H9 (cell line): ENCODE results near the gene DSE. TPM values are rescaled to one million over a fixed set of nuclear protein-coding genes. Genes with fewer than 3 reads are reported as not detected.

Source experiments
- DNase-seq: peaks from one replicate; pipeline ENCODE4 v3.0.0-alpha.2; 2017
- H2AFZ ChIP-seq: one replicate; pipeline ENCODE4 v1.6.1; 2013; ENCODE audit warnings: mild to moderate bottlenecking, low read length, control low read depth, moderate library complexity
- H2AK5ac ChIP-seq: 2 replicates; pipeline ENCODE4 v1.6.1; 2013; ENCODE audit warnings: low read length, control low read depth, mixed read lengths; ENCODE audit not compliant: insufficient read length
- H2BK120ac ChIP-seq: one replicate; pipeline ENCODE4 v1.6.1; 2013; ENCODE audit warnings: low read depth, mild to moderate bottlenecking, low read length, control low read depth, inconsistent platforms; ENCODE audit not compliant: poor library complexity, severe bottlenecking
- H2BK12ac ChIP-seq: 2 replicates; pipeline ENCODE4 v1.6.1; 2013; ENCODE audit warnings: low read length, control low read depth, mixed read lengths, low read depth; ENCODE audit not compliant: insufficient read length
- H2BK15ac ChIP-seq: 2 replicates; pipeline ENCODE4 v1.6.1; 2013; ENCODE audit warnings: low read depth, low read length, control low read depth
- H2BK20ac ChIP-seq: one replicate; pipeline ENCODE4 v1.6.1; 2013; ENCODE audit warnings: low read depth, mild to moderate bottlenecking, low read length, control low read depth, inconsistent platforms; ENCODE audit not compliant: poor library complexity, severe bottlenecking
- H2BK5ac ChIP-seq: 2 replicates; pipeline ENCODE4 v1.6.1; 2013; ENCODE audit warnings: low read length, control low read depth, mixed read lengths; ENCODE audit not compliant: insufficient read length
- H3K14ac ChIP-seq: 2 replicates; pipeline ENCODE4 v1.6.1; 2013; ENCODE audit warnings: low read length, control low read depth; ENCODE audit not compliant: insufficient read depth
- H3K18ac ChIP-seq: 2 replicates; pipeline ENCODE4 v1.6.1; 2013; ENCODE audit warnings: low read depth, mild to moderate bottlenecking, mixed read lengths, low read length, control low read depth; ENCODE audit not compliant: insufficient read length
- H3K23ac ChIP-seq: 2 replicates; pipeline ENCODE4 v1.6.1; 2013; ENCODE audit warnings: low read length, control low read depth, mixed read lengths, low read depth; ENCODE audit not compliant: insufficient read length
- H3K23me2 ChIP-seq: 2 replicates; pipeline ENCODE4 v1.6.1; 2013; ENCODE audit warnings: low read depth, mild to moderate bottlenecking, mixed read lengths, low read length, control low read depth; ENCODE audit not compliant: insufficient read length, poor library complexity, severe bottlenecking
- H3K27ac ChIP-seq: 2 replicates; pipeline ENCODE4 v1.5.1; 2013; ENCODE audit warnings: low read length, control low read depth, mixed read lengths, low read depth; ENCODE audit not compliant: insufficient read length
- H3K27me3 ChIP-seq: 2 replicates; pipeline ENCODE4 v1.6.1; 2013; ENCODE audit warnings: low read length, control low read depth, inconsistent platforms; ENCODE audit not compliant: insufficient read depth
- H3K4ac ChIP-seq: 2 replicates; pipeline ENCODE4 v1.6.1; 2013; ENCODE audit warnings: low read depth, mild to moderate bottlenecking, control low read depth, inconsistent platforms, low read length, moderate library complexity
- H3K4me1 ChIP-seq: 2 replicates; pipeline ENCODE4 v1.6.1; 2013; ENCODE audit warnings: low read length, control low read depth, inconsistent platforms; ENCODE audit not compliant: insufficient read depth
- H3K4me2 ChIP-seq: 2 replicates; pipeline ENCODE4 v1.6.1; 2013; ENCODE audit warnings: low read length, control low read depth, mixed read lengths; ENCODE audit not compliant: insufficient read length, insufficient read depth
- H3K56ac ChIP-seq: 2 replicates; pipeline ENCODE4 v1.6.1; 2013; ENCODE audit warnings: low read depth, mild to moderate bottlenecking, mixed read lengths, low read length, control low read depth; ENCODE audit not compliant: insufficient read length
- H3K79me1 ChIP-seq: 2 replicates; pipeline ENCODE4 v1.6.1; 2013; ENCODE audit warnings: low read depth, mild to moderate bottlenecking, moderate library complexity, low read length, control low read depth, inconsistent platforms; ENCODE audit not compliant: insufficient read depth, poor library complexity, severe bottlenecking
- H3K79me2 ChIP-seq: 2 replicates; pipeline ENCODE4 v1.6.1; 2013; ENCODE audit warnings: low read length, control low read depth, inconsistent platforms; ENCODE audit not compliant: insufficient read depth
- H3K9ac ChIP-seq: 2 replicates; pipeline ENCODE4 v1.6.1; 2013; ENCODE audit warnings: low read length, control low read depth, mixed read lengths; ENCODE audit not compliant: insufficient read length; ENCODE audit errors: extremely low read depth
- H3K9me3 ChIP-seq: one replicate; pipeline ENCODE4 v1.6.1; 2013; ENCODE audit warnings: low read depth, low read length, inconsistent platforms; ENCODE audit not compliant: control insufficient read depth
- H3T11ph ChIP-seq: one replicate; pipeline ENCODE4 v1.6.1; 2013; ENCODE audit warnings: mild to moderate bottlenecking, low read length, control low read depth, inconsistent platforms
- H4K20me1 ChIP-seq: one replicate; pipeline ENCODE4 v1.6.1; 2013; ENCODE audit not compliant: control insufficient read depth, insufficient read length, insufficient read depth
- H4K5ac ChIP-seq: 2 replicates; pipeline ENCODE4 v1.6.1; 2013; ENCODE audit warnings: low read depth, mild to moderate bottlenecking, mixed read lengths, low read length, control low read depth; ENCODE audit not compliant: insufficient read length
- H4K8ac ChIP-seq: replicated peaks from 2 replicates; pipeline ENCODE4 v1.6.1; 2013; ENCODE audit warnings: low read length, control low read depth, mixed read lengths, low read depth; ENCODE audit not compliant: insufficient read length
- H4K91ac ChIP-seq: 2 replicates; pipeline ENCODE4 v1.6.1; 2013; ENCODE audit warnings: low read depth, mild to moderate bottlenecking, moderate library complexity, mixed read lengths, low read length, control low read depth; ENCODE audit not compliant: insufficient read length
- H3K27ac Mint-ChIP-seq, 3 experiments: 2 replicates in 2 of 3; 3 replicates in 1 of 3; pipeline ENCODE4 v1.8.0; 2020 to 2021; ENCODE audit warnings: mixed read lengths in 3 of 3, mild to moderate bottlenecking in 1 of 3, moderate library complexity in 1 of 3
- H3K27me3 Mint-ChIP-seq: 2 replicates; pipeline ENCODE4 v1.8.0; 2021; ENCODE audit warnings: low read depth, mild to moderate bottlenecking, moderate library complexity, mixed read lengths
- H3K36me3 Mint-ChIP-seq, 3 experiments: 2 replicates in 2 of 3; 3 replicates in 1 of 3; pipeline ENCODE4 v1.8.0; 2020 to 2021; ENCODE audit warnings: low read depth in 3 of 3, mixed read lengths in 3 of 3; ENCODE audit not compliant: insufficient read depth in 1 of 3
- H3K4me1 Mint-ChIP-seq, 2 experiments: 2 replicates each; pipeline ENCODE4 v1.8.0; 2020; ENCODE audit warnings: mixed read lengths in 2 of 2
- H3K4me3 Mint-ChIP-seq, 2 experiments: 2 replicates in 1 of 2; 3 replicates in 1 of 2; pipeline ENCODE4 v1.8.0; 2020 to 2021; ENCODE audit warnings: mild to moderate bottlenecking in 2 of 2, mixed read lengths in 2 of 2, moderate library complexity in 1 of 2
- H3K9me3 Mint-ChIP-seq, 2 experiments: 2 replicates in 1 of 2; 3 replicates in 1 of 2; pipeline ENCODE4 v1.8.0; 2020; ENCODE audit warnings: mild to moderate bottlenecking in 2 of 2, mixed read lengths in 2 of 2, moderate library complexity in 1 of 2
- WGBS: extraction: QIAGEN DNeasy Blood & Tissue Kit; methylation state at CpG from one replicate; pipeline ENCODE4 v1.1.7; 2013; ENCODE audit warnings: missing lambda C conversion rate, low lambda C conversion rate, mixed read lengths; ENCODE audit not compliant: insufficient read length; ENCODE audit errors: extremely low coverage; 5-methylcytosine and 5-hydroxymethylcytosine counted together
- total RNA-seq: library from RNA; stranded (reverse); gene quantifications from 2 replicates; pipeline ENCODE4 v1.2.1, GENCODE V29; 2021
- TF ChIP-seq, protein P1 (sequence below): fragments of 200-600 bp; sonication (generic); conservative IDR thresholded peaks from 3 replicates; pipeline ENCODE4 v1.8.0; 2021; ENCODE audit warnings: antibody characterized with exemption, mild to moderate bottlenecking

Gene DSE
- total RNA-seq, 1 experiment from 2014 or later = 45.6 TPM

DNA sequence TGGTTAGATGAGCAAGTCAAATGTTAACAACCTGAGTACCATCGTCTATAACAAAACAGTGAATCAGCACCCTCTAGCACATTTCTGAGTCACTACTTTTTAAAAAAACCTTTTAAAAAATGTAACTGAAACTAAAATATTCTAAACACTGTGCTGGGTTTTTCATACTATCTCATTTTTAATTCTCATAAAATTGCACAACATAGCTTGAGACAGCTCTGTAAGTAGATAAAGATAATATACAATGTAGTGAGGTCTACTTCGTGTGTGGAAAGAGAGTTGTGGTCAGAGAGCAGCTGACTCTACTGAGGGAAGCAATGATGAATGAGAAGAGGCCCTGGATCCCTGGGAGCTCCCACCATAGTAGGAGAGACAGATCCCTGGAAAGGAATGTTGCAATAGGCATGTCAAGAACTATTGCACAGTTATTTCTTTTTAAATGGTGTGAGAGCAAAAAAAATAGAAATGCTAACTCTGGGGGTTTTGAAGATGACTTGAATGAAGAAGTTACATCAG, 76.8 kb downstream of the DSE start:
- Histone ChIP-seq H3K4me1 (no peaks in the 10 kb centered on the region), H3K14ac (no peak overlapping the region), H3K9me3 (no peaks in the 10 kb centered on the region), H3K18ac (no peak overlapping the region), H3T11ph (no peak overlapping the region), H3K79me1 (no peaks in the 10 kb centered on the region), H2BK5ac (no peak overlapping the region), H3K79me2 (no peaks in the 10 kb centered on the region), H3K23ac (no peak overlapping the region), H2BK12ac (no peak overlapping the region), H3K9ac (no peak overlapping the region), H4K8ac (no peak overlapping the region), H3K4ac (no peak overlapping the region), H3K27me3 (no peaks in the 10 kb centered on the region), H3K23me2 (no peaks in the 10 kb centered on the region), H2AFZ (no peak overlapping the region), H4K20me1 (no peaks in the 10 kb centered on the region), H3K27ac (no peak overlapping the region), H2AK5ac (no peak overlapping the region), H2BK15ac (no peak overlapping the region), H4K5ac (no peak overlapping the region), H2BK20ac (no peak overlapping the region), H2BK120ac (no peak overlapping the region), H3K4me2 (no peak overlapping the region), H3K56ac (no peak overlapping the region), H4K91ac (no peak overlapping the region)
- Mint-ChIP-seq H3K36me3 (no peaks in the 10 kb centered on the region), H3K4me3 (no peak overlapping the region), H3K4me1 (peaks cover 5 to 10% of the 10 kb centered on the region in 2 experiments; a peak in 3 of 4 replicates), H3K27ac (no peak overlapping the region; a peak in 1 of 7 replicates), H3K27me3 (no peaks in the 10 kb centered on the region), H3K9me3 (no peaks in the 10 kb centered on the region)
- no peak for DNase-seq
- no CpG with 5 or more reads among the region's 2 CpGs for WGBS
- TF ChIP-seq, protein P1, sequence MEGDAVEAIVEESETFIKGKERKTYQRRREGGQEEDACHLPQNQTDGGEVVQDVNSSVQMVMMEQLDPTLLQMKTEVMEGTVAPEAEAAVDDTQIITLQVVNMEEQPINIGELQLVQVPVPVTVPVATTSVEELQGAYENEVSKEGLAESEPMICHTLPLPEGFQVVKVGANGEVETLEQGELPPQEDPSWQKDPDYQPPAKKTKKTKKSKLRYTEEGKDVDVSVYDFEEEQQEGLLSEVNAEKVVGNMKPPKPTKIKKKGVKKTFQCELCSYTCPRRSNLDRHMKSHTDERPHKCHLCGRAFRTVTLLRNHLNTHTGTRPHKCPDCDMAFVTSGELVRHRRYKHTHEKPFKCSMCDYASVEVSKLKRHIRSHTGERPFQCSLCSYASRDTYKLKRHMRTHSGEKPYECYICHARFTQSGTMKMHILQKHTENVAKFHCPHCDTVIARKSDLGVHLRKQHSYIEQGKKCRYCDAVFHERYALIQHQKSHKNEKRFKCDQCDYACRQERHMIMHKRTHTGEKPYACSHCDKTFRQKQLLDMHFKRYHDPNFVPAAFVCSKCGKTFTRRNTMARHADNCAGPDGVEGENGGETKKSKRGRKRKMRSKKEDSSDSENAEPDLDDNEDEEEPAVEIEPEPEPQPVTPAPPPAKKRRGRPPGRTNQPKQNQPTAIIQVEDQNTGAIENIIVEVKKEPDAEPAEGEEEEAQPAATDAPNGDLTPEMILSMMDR = no peak
